Suprapubic skin (tissue), 4 donors: ENCODE results near the gene CBLC.

ENCODE experiments used
- CTCF ChIP-seq, 2 donors: fragments of 200-600 bp in 1 of 2; fragments of 450-650 bp in 1 of 2; sonication (generic) in 1 of 2; IDR thresholded peaks; one replicate each; pipeline ENCODE4 v1.5.1; 2016 to 2019; ENCODE audit warnings: antibody characterized with exemption in 2 of 2, mild to moderate bottlenecking in 1 of 2, moderate library complexity in 1 of 2
- EP300 ChIP-seq: sonication (generic); formaldehyde crosslinking; IDR thresholded peaks from one replicate; pipeline ENCODE4 v1.6.1; 2017; ENCODE audit warnings: antibody characterized with exemption
- POLR2A ChIP-seq, 2 donors: fragments of 450-650 bp; IDR thresholded peaks; one replicate each; pipeline ENCODE4 v1.6.1; 2017; ENCODE audit warnings: antibody characterized with exemption in 2 of 2, mild to moderate bottlenecking in 2 of 2, moderate library complexity in 2 of 2
- POLR2AphosphoS5 ChIP-seq, 3 donors: sonication (generic); formaldehyde crosslinking; IDR thresholded peaks; one replicate each; pipeline ENCODE4 v1.6.1; 2017; ENCODE audit warnings: antibody characterized with exemption in 3 of 3

DNA sequence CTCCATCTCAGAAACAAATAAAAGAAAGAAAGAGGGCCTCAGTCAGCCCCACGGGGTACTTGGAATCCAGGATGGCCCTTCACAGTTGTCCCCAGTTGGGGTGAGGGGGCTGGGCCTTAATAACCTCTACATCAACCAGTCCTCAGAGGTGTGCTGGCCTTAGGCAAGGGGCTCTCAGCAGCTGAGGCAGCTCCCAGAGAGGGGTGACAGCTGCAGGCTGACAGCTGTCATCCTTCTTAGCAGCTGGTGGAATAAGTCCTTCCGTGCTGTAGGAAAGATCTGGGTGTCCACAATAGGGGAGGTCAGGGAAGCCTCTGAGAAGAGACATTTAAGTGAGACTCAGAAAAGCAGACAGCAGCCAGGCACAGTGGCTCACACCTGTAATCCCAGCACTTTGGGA lies 38.6 kb downstream of the CBLC start:
- TF ChIP-seq CTCF (IDR thresholded peaks at IDR 0.05) (no peak), POLR2A (IDR thresholded peaks at IDR 0.05) (no peak), EP300 (no peak), POLR2AphosphoS5 (IDR thresholded peaks at IDR 0.05) (no peak)
